NCI-H2196 treated with DMSO at 0.1 percent for 48 hours (cell line): ENCODE data around the gene OBSCN.

Experiments
- DNase-seq: peaks from one replicate; lab custom pipeline; 2025; ENCODE audit not compliant: unreplicated experiment; lab: John Stamatoyannopoulos, UW

The OBSCN gene

DNA sequence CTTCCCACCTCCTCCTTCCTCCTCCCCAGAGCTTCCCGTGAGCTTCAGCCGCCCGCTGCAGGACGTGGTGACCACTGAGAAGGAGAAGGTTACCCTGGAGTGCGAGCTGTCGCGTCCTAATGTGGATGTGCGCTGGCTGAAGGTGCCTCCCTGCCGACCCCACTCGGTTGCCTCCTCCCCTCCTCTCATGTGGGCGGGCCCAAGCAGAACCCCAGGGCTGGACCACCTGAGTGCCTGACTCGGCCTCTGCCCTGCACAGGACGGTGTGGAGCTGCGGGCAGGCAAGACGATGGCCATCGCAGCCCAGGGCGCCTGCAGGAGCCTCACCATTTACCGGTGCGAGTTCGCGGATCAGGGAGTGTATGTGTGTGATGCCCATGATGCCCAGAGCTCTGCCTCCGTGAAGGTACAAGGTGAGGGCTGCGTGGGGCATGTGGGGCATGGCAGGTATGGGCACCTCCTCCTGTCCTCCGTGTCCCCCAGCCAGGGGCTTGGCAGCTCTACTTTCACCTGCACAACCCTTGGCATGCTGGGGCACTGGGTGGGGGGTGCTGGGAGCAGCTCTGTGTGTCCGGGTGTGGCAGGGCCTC, 69.2 kb downstream of the OBSCN start:
- no peak for DNase-seq

DNA sequence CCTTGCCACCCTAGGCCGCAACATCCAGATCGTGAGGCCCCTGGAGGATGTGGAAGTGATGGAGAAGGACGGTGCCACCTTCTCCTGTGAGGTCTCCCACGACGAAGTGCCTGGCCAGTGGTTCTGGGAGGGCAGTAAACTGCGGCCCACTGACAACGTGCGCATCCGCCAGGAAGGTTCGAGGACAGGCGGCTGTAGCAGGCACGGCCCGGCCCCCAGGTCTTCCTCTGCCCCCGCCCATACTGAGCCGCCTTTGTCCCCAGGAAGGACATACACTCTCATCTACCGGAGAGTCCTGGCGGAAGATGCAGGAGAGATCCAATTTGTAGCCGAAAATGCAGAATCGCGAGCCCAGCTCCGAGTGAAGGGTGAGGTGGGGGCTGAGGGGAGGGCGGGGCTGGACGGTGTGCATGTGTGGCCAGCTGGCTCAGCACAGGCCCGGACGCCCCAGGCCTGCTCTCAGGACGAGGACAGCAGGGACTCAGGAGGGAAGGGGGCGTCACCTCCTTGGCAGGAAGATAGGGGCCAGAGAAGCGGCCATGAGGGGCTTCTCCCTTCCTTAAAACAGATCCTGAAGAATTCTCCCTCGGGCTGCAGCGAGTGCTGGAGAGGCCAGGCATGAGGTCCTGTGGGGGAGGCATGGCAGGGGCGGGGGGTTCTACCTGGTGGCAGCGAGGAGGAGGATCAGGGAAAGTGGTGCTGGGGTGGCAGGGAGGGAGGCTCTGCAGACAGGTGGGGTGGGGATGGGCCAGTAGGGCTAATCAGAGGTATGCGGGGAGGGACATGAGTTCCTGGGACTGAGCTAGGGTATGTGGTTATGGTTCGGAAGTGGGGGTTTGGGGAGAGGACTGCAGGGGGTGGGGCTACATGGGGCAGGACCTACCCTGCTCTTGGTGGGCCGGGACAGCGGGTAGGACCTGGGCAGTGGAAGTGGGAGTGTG, 69.9 kb downstream of the OBSCN start:
- DNase-seq, result no peak

DNA sequence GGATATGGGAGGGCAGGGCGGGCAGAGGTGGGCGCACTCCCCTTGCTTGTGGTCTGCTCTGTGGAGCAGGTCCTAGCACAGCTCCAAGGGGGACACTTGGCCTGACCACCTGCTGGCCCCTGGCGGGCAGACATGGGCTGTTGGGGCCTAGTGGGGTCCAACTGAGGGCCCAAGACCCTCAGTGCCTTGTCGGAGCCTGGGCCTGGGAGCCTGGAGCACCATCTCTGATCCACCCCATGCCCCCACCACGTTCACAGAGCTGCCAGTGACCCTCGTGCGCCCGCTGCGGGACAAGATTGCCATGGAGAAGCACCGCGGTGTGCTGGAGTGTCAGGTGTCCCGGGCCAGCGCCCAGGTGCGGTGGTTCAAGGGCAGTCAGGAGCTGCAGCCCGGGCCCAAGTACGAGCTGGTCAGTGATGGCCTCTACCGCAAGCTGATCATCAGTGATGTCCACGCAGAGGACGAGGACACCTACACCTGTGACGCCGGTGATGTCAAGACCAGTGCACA, 70.6 kb downstream of the OBSCN start:
- no peak for DNase-seq

DNA sequence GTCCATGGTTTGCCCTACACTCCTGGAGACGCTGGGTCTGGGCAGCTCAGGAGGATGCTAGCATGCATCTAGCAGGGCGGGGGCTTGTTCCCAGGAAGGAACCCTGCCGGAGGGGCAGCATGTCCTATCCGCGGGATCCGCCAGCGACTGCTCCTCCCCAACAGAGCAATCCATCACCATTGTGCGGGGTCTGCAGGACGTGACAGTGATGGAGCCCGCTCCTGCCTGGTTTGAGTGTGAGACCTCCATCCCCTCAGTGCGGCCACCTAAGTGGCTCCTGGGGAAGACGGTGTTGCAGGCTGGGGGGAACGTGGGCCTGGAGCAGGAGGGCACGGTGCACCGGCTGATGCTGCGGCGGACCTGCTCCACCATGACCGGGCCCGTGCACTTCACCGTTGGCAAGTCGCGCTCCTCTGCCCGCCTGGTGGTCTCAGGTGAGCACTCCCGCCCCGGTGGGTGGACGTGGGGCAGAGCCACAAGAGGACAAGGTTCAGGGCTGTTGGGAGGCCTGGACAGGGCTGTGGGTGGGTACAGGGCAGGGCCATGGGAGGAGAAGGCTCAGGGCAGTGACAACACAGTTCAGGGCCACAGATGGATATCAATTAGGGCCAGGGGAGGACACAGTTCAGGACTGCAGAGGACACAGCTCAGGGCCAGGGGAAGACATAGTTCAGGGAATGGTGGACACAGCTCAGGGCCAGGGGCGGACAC, 71.3 kb downstream of the OBSCN start:
- no peak for DNase-seq

DNA sequence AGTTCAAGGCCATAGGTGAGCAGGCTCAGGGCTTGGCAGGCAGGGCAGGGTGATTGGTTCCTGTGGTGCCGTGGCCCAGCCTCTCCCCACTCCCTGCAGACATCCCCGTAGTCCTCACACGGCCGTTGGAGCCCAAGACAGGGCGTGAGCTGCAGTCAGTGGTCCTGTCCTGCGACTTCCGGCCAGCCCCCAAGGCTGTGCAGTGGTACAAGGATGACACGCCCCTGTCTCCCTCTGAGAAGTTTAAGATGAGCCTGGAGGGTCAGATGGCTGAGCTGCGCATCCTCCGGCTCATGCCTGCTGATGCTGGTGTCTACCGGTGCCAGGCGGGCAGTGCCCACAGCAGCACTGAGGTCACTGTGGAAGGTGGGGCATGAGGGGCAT, 71.9 kb downstream of the OBSCN start:
- no peak for DNase-seq

DNA sequence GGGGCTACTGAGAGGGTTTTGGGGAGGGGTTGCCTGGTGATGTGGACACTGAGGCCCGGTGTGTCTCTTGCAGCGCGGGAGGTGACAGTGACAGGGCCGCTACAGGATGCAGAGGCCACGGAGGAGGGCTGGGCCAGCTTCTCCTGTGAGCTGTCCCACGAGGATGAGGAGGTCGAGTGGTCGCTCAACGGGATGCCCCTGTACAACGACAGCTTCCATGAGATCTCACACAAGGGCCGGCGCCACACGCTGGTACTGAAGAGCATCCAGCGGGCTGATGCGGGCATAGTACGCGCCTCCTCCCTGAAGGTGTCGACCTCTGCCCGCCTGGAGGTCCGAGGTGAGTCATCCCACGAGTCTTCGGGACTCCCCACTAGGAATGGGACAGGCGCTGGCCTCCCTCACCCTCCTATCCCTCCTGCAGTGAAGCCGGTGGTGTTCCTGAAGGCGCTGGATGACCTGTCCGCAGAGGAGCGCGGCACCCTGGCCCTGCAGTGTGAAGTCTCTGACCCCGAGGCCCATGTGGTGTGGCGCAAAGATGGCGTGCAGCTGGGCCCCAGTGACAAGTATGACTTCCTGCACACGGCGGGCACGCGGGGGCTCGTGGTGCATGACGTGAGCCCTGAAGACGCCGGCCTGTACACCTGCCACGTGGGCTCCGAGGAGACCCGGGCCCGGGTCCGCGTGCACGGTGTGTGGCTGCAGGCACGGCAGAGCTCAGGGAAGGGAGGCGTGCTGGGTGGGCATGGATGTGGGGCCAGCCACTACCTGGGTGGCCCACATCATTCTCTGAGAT, 72.5 kb downstream of the OBSCN start:
- DNase-seq, result no peak

DNA sequence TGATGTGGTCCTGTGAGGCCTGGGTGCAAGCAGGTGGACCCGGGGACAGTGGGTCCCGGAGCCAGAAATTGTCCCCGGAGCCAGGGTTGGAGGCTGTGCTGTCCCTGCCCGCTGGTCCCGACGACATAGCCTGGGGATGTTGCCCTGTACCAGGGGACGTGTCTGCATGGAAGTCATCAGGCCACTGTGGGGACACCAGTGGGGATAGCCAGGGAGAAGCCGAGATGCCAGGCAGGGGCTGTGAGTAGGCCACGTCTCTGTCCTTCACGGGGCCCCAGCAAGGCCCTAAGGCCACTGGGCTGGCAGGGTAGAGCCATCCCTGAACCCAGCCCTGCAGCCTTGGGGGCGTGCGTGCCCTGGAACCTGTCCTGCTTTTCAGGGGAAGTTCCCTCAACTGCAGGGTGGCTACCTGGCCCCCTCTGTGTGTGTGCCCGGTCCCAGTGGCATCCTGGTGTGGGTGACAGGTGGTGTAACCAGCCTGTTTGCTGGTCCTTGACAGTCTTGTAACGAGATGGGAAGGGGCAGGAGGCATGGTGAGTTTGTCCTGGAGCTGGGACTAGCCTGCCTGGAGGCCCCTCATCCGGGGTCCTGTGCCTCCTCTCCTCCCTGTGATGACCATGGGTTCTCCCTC, 73.2 kb downstream of the OBSCN start:
- DNase-seq, result no peak

DNA sequence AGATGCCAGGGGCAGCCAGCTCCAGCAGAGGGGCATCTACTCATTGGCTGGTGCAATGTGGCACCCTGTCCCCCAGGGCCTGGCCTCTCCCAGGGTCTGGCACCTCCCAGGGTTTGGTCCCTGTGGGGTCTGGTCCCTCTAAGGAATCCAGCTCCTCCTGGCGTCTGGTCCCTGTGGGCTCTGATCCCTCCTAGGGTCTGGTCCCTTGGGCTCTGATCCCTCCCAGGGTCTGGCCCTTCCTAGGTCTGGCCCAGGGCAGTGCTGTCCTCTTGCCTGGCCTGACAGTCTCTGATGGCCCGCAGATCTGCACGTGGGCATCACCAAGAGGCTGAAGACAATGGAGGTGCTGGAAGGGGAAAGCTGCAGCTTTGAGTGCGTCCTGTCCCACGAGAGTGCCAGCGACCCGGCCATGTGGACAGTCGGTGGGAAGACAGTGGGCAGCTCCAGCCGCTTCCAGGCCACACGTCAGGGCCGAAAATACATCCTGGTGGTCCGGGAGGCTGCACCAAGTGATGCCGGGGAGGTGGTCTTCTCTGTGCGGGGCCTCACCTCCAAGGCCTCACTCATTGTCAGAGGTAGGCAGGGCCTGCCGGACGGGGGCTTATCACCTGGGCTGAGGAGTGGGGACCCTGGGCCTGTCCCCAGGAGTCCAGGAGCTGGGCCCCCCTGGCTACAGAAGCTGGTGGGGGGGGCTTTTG, 73.9 kb downstream of the OBSCN start:
- DNase-seq, result no peak

DNA sequence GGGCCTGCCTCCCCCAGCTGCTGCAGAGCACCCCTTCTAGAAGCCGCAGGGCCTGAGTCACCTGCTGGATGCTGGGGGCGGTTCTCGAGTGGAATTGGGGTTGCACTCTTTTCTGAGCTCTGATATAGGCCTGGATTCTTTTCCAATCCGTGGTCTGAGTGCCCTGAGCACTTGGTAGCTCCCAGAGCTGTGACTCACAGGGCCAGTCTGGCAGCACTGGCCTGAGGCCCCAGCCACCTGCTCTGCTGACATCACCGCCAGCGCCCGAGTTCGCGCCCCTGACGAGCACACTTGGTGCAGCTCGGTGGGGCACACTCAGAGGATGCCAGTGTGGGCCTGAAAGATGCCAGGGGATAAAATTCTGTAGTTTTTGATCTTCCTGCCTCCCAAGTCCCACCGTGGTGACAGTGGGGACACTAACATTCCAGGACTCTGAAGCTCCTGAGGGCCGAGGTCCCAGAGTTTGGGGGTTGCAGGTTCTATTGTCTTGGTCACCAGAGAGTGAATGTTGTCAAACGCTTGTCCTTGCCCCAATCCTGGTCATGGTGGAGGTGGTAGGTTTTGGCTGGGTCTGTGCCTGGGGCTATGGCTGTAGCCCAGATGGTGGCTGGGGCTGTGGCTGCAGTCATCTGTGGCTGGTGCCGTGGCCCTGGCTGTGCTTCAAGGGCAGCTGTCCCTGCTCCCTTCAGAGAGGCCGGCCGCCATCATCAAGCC, 74.6 kb downstream of the OBSCN start:
- DNase-seq, result no peak

DNA sequence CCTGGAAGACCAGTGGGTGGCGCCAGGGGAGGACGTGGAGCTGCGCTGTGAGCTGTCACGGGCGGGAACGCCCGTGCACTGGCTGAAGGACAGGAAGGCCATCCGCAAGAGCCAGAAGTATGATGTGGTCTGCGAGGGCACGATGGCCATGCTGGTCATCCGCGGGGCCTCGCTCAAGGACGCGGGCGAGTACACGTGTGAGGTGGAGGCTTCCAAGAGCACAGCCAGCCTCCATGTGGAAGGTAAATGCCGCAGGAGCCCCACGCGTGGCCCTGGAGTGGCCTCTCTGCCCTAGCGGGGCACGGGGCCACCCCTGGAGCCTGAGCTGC, 75.2 kb downstream of the OBSCN start:
- DNase-seq, result no peak

DNA sequence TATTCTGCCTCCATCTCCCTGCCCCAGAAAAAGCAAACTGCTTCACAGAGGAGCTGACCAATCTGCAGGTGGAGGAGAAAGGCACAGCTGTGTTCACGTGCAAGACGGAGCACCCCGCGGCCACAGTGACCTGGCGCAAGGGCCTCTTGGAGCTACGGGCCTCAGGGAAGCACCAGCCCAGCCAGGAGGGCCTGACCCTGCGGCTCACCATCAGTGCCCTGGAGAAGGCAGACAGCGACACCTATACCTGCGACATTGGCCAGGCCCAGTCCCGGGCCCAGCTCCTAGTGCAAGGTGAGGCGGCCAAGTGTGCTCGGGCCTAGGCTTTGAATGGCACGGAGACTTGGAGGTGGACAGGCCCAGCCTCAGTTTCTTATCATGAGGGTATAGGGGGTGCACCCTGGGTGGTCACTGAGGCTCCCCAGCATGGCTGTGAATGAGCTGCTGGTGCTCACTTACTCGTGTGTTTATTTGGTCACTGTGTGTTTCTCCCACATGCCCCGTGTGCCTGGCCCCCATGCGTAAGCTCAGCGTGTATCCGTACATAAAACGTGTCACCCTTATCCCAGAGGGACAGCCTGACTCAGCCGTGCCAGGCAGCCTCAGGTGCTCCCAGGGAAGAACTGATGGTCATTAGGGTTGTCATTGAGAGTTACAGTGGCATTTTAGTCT, 75.8 kb downstream of the OBSCN start:
- DNase-seq, result no peak

DNA sequence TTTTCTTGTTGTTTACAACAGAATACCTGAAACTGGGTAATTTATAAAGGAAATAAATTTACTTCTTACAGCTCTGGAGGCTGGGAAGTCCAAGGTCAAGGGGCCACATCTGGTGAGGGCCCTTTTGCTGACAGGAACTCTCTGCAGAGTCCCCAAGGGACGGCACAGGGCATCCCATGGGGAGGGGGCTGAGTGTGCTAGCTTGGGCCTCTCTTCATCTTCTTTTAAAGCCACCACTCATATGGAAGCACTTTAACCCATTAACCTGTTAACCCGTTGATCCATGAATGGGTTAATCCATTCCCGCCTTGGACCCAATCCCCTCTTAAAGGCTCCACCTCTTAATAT, 76.3 kb downstream of the OBSCN start:
- no peak for DNase-seq

DNA sequence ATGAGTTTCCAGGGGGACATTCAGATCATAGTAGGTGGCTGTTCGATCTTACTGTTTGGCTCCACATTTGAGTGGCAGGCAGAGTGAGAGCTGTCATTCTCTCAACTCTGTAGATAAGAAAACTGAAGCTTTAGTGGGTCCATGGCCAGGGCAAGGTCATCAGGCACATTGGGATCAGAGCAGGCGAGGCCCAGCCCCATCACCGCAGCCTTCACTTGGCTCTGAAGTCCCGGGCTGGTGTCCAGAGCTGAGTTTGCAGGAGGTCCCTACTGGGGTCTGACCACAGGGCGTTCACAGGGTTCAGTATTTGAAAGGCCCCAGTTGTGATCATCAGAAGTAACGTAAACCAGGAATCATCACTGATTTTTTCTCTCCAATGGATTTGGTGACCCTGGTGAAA, 76.7 kb downstream of the OBSCN start:
- no peak for DNase-seq

DNA sequence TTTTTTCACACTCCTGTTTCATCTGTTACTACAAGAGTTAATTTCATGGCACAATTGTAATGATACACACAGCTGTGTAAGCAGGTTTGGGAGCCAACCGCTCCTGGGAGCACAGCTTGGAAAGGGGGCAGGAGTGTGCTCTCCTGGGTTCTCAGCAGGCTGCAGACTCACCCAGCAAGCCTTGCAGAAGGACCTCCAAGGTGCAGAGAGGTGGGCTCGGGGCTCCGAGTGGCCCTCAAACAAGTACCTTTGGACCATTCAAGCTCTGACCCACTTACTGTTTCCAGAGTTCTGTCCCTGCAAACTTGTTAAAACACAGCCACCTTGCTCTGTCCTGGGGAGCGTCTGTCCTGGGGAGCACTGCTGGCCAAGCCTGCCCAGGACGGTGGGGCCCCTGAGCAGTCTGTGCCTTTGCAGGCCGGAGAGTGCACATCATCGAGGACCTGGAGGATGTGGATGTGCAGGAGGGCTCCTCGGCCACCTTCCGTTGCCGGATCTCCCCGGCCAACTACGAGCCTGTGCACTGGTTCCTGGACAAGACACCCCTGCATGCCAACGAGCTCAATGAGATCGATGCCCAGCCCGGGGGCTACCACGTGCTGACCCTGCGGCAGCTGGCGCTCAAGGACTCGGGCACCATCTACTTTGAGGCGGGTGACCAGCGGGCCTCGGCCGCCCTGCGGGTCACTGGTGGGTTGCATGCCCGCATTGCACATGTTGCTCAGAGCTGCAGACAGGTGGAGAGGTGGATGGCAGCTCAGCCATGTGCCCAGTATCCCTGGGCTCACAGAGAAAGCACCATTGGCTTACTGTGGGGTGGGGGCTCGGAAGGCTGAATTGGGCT, 78.0 kb downstream of the OBSCN start:
- DNase-seq, result no peak

DNA sequence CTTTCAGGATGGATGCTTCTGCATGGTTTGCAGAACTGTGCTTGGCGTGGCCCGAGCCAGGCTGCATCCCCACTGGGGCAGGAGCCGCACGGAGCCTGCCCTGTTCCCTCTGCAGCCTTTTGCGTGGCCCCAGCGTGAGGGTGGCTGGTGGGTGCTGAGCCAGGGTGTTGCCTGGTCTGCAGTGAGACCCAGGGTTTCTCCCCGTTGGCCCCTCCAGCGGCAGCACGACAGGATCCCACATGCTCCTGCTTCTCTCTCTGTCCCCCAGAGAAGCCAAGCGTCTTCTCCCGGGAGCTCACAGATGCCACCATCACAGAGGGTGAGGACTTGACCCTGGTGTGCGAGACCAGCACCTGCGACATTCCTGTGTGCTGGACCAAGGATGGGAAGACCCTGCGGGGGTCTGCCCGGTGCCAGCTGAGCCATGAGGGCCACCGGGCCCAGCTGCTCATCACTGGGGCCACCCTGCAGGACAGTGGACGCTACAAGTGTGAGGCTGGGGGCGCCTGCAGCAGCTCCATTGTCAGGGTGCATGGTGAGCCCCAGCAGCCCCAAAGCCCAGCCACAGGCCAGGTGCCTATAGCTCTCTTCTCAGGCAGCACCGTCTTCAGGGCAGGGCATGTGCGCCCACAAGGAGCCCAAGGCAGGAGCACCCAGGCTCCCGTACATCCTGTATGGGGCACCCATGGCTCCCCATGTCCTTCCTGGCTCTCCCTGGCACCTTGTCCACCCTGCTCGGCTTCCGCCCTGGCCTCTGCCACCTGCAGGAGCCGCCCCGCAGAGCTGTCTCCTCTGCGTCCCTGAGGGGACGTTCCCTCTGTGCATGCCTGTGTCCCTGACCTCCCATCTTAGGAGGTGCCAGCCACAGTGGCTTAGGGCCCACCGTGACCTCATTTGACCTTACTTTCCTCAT, 78.9 kb downstream of the OBSCN start:
- DNase-seq, result no peak

DNA sequence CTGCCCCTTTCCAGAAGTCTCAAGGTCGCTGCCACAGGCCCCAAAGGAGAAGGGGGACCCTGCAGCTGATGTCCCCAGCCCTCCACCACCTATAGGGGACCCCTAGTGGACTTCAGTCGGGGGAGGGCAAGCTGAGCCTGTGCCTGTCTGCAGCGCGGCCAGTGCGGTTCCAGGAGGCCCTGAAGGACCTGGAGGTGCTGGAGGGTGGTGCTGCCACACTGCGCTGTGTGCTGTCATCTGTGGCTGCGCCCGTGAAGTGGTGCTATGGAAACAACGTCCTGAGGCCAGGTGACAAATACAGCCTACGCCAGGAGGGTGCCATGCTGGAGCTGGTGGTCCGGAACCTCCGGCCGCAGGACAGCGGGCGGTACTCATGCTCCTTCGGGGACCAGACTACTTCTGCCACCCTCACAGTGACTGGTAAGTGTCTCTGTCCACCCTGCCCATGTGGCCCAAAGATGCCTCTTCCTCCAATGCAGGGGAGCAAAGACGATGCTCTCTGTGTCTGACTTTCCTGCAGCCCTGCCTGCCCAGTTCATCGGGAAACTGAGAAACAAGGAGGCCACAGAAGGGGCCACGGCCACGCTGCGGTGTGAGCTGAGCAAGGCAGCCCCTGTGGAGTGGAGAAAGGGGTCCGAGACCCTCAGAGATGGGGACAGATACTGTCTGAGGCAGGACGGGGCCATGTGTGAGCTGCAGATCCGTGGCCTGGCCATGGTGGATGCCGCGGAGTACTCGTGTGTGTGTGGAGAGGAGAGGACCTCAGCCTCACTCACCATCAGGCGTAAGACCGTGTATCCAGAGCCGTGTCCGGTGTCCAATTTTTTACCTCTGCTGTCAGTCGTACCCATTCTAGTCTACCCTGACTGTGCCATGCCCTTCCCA, 79.9 kb downstream of the OBSCN start:
- no peak for DNase-seq
